NCI-H2227 (cell line): ENCODE results near the gene FAM13A.

ENCODE experiments used
- DNase-seq: peaks from one replicate; lab custom pipeline; 2025; ENCODE audit not compliant: unreplicated experiment; lab: John Stamatoyannopoulos, UW

The FAM13A gene

DNA sequence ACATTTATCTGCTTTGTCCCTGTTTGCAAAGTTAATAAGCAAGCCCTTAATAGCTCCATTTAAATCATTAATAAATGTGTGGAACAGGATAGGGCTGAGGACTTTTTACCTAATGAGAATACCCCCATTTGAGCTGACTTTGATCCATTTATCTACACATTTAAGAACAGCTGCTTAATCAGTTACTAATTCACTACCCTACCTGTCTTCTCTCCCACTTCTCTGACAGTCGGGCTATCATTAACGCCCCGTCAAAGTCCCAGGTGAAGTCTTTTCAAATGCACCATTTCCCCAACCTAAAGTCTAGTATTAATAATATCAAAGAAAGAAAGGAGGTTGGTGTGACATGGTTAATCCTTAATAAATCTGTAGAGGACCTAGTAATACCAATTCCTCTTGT is 302.2 kb downstream of the FAM13A start:
- DNase-seq = no peak

GRCh38 chr4:88753658-88754571 is 303.1 kb downstream of the FAM13A start:
- peak; percentile 4 for DNase-seq

GRCh38 chr4:88752754-88753153 is 304.2 kb downstream of the FAM13A start:
- peak; percentile 1 for DNase-seq

DNA sequence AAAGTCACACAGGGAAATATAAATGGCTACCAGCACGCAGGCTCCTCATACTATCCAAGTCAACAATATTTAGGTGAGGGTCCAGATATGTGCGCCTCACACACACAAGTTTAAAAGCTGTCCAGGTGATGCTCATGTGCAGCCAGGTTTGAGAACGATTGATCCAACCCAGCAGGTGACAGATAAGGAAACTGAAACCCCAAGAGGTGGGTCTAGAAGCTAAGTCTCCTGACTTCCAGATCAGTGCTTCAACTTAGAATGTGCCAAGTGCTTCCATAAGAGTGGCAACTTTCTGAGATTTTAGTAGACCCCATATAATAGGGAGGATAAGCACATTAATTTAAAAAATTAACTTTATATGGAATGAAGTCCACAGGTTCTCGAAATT is 304.9 kb downstream of the FAM13A start:
- no peak for DNase-seq

DNA sequence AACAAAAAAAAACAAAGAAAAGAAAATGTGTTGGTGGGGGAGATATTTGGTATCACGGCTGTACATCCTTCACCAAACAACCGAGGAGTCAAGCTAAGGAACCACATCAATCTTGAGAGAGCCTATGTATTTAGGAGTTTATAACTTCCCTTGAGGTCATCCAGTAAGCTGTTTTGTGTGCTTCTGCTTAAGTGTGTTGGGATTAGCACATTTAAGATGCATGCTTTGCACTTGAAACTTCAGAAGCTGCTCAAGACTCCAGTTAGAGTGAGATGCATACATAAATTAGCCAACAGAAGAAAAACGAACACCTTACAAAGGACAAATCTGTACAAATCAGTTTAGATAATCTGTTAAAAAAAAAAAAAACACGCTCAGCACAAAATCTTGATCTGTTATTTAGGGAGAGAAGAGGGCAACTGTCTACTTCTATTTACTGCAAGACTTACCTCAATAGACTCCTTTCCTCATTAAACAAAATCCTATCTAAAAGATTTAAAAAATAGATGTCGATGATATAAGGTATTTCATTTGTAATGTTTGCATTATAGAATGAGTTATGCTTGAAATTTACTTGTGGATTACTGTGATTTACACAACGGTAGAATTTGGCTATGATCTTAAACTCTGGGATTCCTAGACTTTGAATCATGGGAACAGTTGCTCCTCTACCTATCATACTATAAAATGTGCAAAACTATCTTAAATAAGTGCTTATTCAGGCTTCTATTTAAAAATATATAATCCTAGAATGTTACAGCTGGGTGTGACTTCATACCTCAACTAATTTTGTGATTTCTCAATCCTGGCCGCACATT is 305.5 kb downstream of the FAM13A start:
- DNase-seq = no peak

DNA sequence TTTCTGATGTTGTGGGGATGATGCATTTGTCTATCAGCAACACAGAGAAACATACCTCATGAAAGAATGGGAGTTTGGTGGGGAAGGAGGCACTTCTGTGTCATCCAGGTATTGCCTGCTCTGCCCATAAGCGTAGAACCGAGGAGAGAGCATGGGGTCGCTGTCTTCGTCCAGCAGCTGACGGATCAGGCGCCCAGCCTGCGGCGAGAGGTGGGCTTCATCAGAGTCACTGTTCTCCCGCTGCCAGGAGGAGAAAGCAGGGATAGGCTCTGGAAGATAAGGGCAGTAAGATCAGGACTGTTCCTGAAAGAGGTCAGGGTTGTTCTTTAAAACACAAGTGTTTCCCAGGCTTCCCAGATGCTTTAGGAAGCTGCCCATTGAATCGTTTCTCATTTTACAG is 306.6 kb downstream of the FAM13A start:
- no peak for DNase-seq

DNA sequence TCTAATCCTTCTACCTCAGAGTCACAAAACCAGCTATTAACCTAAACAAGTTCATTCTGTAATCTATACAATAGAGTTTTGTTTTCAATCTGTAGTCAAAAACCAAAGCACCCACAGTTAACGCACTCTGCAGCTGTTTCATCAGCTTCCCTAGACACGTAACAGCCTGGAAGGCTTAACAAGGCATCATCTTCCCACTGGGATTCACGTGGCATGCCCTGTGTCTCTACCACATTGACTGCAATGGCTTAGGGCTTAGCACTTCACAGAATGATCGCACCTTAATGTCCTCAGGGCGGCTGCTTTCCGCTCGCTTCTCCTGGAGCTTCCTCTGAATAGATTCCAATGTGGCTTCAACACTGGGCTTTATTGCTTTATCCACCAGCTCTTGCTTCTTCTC is 309.6 kb downstream of the FAM13A start:
- DNase-seq = no peak

DNA sequence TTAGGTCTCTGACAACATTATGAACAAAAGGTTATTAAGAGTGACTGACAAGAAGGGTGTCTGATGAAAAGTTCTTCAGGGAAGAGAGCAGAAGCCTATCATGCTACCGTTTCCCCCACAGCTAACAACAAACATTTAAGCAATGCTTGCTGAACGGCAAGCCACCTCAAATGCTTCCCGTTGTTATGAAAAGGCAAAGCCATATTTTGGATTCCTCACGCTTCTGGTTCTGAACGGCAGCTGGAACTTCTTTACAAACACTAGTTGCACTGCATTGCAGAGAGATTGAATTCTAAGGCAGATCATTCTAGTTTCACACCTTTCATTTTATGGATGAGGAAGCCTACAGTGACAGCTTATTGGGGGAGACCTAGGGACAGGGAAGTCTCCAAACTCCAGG is 310.8 kb downstream of the FAM13A start:
- DNase-seq = no peak

DNA sequence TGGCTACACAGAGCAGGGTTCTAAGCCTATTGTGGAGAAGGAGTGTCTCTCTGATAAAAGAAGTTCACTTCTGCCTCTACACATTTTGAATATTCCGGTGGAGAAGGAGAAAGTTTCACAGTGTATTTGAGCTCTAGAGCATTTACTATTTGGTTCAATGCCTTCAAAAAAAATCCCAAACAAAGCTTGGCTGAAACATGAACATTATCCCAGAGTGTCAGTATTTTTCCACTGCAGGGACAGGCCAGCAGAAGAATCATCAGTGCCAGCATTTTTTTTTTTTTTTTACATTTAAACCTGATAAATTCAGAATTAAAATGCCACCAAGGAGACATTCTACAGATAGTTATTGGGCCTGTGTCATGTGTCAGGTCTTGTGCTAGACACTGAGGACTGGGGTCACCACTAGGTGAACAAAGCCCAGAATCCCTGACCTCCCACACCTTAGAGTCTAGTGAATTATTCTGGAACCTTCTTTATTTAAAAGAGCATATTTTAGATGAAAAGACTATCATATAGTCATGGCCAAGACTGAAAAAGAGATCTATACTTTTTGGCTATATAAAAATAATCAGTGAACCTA is 311.3 kb downstream of the FAM13A start:
- DNase-seq = no peak

GRCh38 chr4:88745175-88745574 is 311.8 kb downstream of the FAM13A start:
- DNase-seq = no peak

- DNase-seq = peak; percentile 14
Observed at GRCh38 chr4:88744609-88745008, 312.4 kb downstream of the FAM13A start.

- no peak for DNase-seq
Observed at GRCh38 chr4:88743696-88744095, 313.3 kb downstream of the FAM13A start.

DNA sequence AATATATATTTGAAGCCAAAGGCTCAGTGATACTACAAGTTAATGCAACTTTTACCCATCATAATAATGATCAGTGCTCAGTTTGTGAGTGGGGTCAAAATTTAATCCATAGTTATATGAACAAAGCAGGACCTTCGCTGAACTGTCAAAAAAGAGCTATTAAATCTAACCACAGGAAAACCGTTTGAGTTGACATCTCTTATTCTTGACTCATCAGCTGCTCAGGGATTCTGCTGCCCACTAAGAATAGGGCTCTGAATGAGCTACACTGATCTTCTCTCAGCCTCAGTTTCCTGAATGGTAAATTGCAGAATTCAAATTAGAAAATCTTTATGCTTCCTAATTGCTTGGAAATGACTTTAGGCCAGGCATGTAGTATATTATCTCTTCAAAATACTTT is 314.4 kb downstream of the FAM13A start:
- DNase-seq = peak; percentile 0

DNA sequence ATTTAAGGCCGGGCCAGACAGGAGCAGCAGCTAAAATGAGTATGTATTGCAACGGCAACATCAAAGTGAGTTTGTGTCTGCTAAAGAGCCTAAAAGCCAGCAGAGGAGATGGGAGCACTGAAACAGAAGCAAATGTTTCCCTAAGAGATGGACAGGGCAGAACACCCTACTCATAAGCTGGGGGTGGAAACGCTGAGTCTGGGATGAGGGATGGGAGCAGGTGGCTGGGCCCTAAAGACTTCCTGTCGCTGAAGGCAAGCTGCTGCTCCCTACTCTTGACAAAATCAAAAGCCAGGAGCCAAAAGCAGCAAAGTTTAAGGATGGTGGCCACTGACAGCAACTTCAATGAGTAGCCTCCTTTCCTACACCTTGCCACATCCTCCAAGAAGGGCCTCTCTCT is 318.8 kb downstream of the FAM13A start:
- peak; percentile 3 for DNase-seq

DNA sequence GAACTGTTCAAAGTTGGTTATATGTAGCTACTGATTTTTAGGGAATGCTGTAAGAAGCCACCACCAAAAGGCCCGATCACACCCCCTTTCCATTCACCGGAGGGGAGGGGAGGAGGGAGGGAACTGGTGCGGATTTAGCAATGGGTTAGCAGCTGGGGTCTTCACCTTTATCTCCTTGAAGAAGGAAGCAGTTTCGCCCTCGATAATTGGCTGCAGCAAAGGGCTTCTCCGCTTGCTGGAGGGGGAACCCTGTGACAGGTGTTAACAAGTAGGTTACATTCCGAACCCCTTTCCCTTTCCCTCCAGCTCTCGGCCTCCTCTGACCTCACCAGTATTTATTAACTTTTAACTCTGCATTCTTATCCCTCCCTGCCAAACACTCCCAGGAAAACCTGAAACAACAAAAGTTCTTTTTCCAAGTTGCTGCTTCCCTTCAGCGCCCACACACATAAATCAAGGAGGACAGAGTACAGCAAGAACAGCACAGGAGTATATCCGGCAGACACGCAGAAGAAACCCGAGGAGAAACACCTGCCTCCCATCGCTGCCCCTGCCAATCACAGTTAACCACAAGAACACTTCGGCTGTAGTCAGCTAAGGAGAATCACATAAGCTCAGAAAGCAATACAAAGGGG is 319.6 kb downstream of the FAM13A start:
- DNase-seq = peak; percentile 33

DNA sequence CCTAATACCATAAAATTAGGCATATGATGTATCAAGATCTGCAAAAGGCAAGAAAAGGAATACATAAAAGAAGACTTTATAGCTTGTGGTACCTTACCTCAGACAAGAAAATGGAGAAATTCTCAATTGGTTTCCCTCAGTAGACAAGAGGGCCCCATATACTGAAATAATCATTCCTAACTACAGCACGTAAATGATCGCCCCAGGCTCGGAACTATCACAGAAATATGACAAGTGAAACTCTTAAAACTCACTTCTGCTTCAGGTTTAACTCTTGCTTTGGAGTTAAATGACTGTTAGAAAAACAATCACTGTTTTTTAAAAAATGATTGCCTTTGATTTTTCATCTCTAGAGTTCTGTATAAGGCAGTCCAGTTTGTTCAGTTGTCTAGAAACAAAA is 320.7 kb downstream of the FAM13A start:
- no peak for DNase-seq

- no peak for DNase-seq
Observed at GRCh38 chr4:88735564-88735963, 321.4 kb downstream of the FAM13A start.

DNA sequence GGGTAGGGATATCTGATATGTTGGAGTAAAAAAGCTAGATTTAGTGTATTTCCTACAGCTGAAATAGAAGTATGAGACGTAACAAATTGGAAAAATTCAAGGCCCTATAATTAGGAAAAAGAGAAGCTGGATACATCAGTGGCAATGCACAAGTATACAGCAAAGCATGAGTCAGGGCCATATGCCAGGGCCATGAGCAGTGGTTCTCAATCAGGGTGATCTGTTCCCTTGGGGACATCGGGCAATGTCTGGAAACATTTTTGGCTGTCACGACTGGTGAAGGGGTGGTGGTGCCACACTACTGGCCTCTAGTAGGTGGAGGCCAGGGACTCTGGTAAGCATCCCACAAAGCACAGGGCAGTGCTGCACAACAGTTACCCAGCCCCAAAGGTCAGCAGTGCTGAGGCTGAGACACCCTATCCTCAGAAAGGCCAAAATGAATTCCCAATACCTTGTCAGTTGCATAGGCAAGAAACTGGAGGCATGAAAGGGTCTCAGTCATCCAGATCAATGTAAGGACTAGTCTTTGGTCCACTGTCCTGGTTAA is 322.5 kb downstream of the FAM13A start:
- no peak for DNase-seq

DNA sequence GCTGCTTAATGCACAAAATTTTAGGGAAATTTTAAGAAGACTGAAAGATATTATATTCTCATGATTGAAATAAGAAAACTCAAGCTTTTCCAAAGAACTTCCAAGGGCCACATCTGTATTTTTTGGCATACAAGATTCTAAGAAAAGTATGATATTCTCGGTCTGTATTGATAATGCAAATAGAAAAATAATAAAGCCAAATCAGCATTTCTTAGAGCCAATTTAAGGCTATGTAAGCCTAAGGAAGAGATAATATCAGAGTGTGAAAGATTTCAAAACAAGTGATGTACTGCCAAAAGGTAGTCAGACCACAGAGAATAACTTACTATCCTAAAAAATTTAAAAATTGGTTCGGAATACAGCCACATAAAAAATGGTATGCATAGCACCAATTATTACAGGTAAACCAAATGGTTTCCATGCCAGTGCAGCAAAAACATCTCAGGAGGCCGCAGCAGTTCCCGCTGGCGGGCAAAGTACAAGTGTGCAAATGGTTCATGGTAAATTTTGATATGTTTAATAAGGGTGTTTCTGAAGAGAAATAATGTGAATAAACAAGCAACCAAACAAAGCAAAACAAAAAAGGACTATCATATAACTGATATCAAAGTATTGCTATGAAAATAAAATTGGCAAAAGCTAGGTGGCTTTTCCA is 324.1 kb downstream of the FAM13A start:
- no peak for DNase-seq

GRCh38 chr4:88731381-88731780 is 325.6 kb downstream of the FAM13A start:
- no peak for DNase-seq

- DNase-seq = no peak
Observed at GRCh38 chr4:88730811-88731210, 326.2 kb downstream of the FAM13A start.
